GM19043 (cell line): ENCODE results near the gene COPS4.
A peak's percentile ranks its signal among the peaks of the same experiment; 100 is the strongest.
"Not testable (repeated sequence)": the region's sequence is repeated elsewhere in the genome, so short reads cannot be mapped to it uniquely, and the experiment has no call there.

Experiments
- ATAC-seq: cut with Tn5 transposase; IDR thresholded peaks from one replicate; pipeline ENCODE4 v1.9.1; 2021; ENCODE audit warnings: low read depth; ENCODE audit not compliant: unreplicated experiment

The COPS4 gene

GRCh38 chr4:83075311-83076095 lies 40.5 kb downstream of the COPS4 start:
- no peak for ATAC-seq

- no peak for ATAC-seq
Measured at GRCh38 chr4:83080561-83080960, 45.6 kb downstream of the COPS4 start.

- ATAC-seq, result no peak
Measured at GRCh38 chr4:83082777-83083176, 47.8 kb downstream of the COPS4 start.

DNA sequence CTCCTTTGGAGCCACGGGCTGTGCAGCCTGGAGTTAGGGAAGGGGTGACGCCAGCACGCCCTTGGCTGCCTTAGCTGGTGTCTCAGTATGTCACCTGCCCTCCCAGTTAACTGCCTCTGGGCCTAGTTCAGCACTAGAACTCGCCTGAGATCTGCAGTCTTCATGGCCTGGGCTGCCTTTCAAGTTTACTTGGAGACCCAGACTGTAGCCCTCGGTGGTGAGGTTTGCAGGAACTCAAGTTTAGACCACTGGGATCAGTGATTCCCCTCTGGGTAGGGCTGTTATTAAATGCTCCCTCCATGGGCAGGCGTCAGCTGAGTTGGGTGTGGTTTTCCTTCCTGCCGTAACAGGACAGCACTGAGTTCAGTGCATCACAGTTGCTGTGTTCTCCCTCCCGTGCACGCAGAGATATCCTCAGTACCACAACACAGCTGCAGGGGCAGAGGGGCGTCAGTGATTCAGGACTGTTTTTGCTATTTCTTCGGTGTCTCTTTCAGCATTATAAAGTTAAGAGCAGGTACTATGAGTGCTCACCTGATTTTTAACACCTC lies 49.0 kb downstream of the COPS4 start:
- ATAC-seq, result no peak

DNA sequence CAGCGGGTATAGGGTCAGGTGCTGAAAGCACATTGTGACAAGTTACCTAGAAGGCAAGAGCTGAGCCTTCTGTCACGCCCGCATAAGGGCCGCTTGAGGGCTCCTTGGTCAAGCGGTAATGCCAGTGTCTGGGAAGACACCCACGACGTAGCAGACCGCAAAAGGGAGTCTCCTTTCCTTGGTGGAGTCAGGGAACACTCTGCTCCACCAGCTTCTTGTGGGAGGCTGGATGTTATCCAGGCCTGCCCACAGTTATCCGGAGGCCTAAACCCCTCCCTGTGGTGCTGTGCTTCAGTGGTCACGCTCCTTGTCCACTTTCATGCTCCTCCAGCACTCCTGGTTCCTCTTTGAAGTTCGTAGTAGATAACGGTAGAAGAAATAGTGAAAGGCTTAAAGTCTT lies 50.0 kb downstream of the COPS4 start:
- not testable (repeated sequence) for ATAC-seq

DNA sequence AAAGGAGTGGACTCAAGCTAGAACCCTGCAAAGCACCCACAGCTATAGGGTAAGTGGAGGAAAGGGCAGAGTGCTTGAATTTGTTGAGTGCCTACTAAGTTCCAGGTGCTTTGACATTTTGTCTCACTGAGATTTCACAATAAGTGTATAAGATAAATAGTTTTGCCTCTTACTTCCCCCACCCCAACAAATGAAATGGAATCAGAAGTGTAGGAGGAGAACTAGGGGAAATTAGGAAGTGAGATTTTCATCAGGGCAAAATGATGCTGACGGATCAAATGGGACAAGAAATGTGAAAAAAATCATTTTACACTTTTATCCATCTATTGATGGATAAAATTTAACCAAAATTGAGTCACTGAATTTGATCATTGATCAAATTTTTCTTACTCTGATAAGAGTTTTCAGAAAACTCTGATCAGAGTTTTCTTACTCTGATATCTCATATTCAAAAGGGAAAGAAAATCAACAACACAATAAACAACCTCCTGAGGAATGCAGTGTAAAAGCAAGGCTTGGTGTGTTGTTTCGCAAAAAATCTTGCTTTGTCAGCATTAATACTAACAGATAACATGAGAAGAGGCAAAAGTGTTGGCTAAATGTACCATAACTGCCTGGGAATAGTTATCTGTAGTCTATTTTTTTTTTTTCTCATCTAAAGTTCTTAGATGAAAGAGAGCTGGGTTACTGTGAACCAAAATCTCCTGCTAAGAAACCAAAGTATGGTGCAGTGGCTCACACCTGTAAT lies 54.6 kb downstream of the COPS4 start:
- no peak for ATAC-seq

DNA sequence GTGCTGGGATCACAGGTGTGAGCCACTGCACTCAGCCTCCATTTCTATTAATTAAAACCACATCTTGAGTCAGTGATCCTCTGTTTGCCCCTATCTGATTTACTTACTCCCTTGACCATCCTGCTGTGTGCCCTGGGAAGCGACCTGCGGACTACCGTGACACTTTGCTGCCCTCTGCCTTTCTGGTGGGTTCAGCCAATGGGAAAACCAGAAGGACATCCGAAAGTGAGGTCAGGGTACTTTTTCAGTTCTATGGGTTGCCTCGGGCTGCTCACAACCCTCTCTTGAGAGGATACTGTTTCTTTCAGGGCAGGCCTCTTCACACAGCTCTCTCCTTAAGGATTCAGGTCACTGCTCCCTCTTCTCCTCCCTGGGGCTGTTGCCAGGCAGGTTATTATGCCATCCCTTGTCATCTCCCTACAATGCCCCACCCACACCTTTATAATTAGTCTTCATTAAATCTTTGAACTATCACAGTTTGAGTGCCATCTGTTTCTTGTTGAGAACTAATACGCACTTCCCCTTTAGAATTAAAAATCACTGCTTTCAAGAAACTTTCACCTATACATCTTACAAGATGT lies 58.2 kb downstream of the COPS4 start:
- no peak for ATAC-seq

- ATAC-seq, result no peak
Measured at GRCh38 chr4:83096397-83096796, 61.4 kb downstream of the COPS4 start.

GRCh38 chr4:83104991-83105390 lies 70.0 kb downstream of the COPS4 start:
- no peak for ATAC-seq

- no peak for ATAC-seq
Measured at GRCh38 chr4:83107631-83108030, 72.6 kb downstream of the COPS4 start.

- ATAC-seq, result no peak
Measured at GRCh38 chr4:83108101-83108861, 73.3 kb downstream of the COPS4 start.

GRCh38 chr4:83109480-83110222 lies 74.7 kb downstream of the COPS4 start:
- peak; percentile 2 for ATAC-seq

GRCh38 chr4:83110223-83110945 lies 75.4 kb downstream of the COPS4 start:
- peak; percentile 59 for ATAC-seq

GRCh38 chr4:83110970-83111750 lies 76.2 kb downstream of the COPS4 start:
- ATAC-seq, result no peak

DNA sequence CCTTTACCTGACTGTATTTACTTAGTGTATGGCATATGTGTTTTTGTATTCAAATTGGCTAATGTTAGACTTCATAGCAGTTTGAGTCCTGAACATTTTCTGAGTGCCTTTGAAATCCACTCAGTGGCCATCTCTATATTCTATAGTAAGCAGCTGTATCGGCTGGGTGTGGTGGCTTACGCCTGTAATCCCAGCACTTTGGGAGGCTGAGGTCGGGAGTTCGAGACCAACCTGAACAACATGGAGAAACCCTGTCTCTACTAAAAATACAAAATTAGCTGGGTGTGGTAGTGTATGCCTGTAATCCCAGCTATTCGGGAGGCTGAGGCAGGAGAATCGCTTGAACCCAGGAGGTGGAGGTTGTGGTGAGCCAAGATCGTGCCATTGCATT lies 76.8 kb downstream of the COPS4 start:
- not testable (repeated sequence) for ATAC-seq

- ATAC-seq, result peak; percentile 34
Measured at GRCh38 chr4:83112231-83112630, 77.2 kb downstream of the COPS4 start.

- no peak for ATAC-seq
Measured at GRCh38 chr4:83112678-83113428, 77.9 kb downstream of the COPS4 start.

DNA sequence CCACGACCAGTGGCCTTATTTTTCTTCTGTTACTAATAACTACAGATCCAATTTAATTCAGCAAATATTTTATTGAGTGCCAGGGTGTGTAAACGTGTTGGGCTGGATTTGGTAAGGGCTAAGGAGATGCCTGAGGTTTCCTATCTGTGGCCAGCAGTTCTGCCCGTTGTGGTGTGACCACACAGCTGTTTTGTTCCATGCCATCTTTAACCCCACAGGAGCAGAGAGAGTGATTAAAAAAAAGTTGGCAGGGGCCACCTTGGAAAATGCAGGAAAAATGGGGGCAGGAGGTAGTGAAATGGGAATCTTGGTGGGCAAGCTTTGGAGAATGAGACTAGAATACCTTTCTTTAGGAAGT lies 78.4 kb downstream of the COPS4 start:
- no peak for ATAC-seq
